Endothelial cell of umbilical vein (primary cell): ENCODE data around the gene NXT1. TPM values are rescaled to one million over a fixed set of nuclear protein-coding genes. Genes with fewer than 3 reads are reported as not detected.

Source experiments
- BruUV-seq: library from RNA; stranded (reverse); fragments of 400-500 nt; replicated peaks from 2 replicates; lab custom pipeline; 2021; lab: Mats Ljungman, UMichigan
- CTCF ChIA-PET: fragments of 300-600, 350-600 bp; sonication (Branson Sonifier 250); formaldehyde crosslinking; loops from one replicate; lab custom pipeline; 2021; ENCODE audit warnings: antibody characterized with exemption, inconsistent platforms; lab: Charles Lee
- POLR2A ChIA-PET: fragments of 300-600, 350-600 bp; sonication (Branson Sonifier 250); formaldehyde crosslinking; loops from one replicate; lab custom pipeline; 2021; ENCODE audit warnings: antibody characterized with exemption, inconsistent platforms; lab: Charles Lee
- DNase-seq: peaks from one replicate; pipeline ENCODE4 v3.0.0-alpha.2; 2011; ENCODE audit warnings: low read depth, low spot score
- FAIRE-seq: peaks from 2 replicates; lab custom pipeline; 2011; peaks lifted over from hg19 to GRCh38; lab: Jason Lieb, UNC
- H2AFZ ChIP-seq: 2 replicates; pipeline ENCODE4 v1.6.0; 2012; ENCODE audit warnings: low read depth, low read length, control low read depth, inconsistent platforms
- H3K27ac ChIP-seq: 2 replicates; pipeline ENCODE4 v1.5.1; 2011; ENCODE audit warnings: low read depth, mild to moderate bottlenecking, control low read depth, low read length, moderate library complexity; ENCODE audit not compliant: insufficient read depth
- H3K27me3 ChIP-seq, 2 experiments: 2 replicates each; pipeline versions ENCODE4 v1.6.0 to v1.6.1; 2011; ENCODE audit warnings: low read length in 2 of 2, mixed read lengths in 1 of 2; ENCODE audit not compliant: control insufficient read depth in 2 of 2, insufficient read depth in 2 of 2
- H3K36me3 ChIP-seq, 2 experiments: 2 replicates in 1 of 2; 3 replicates in 1 of 2; pipeline ENCODE4 v1.5.1; 2011; ENCODE audit warnings: low read length in 2 of 2, mild to moderate bottlenecking in 1 of 2, moderate library complexity in 1 of 2; ENCODE audit not compliant: control insufficient read depth in 2 of 2, insufficient read depth in 2 of 2; ENCODE audit errors: extremely low read depth in 1 of 2
- H3K4me1 ChIP-seq: 3 replicates; pipeline ENCODE4 v1.5.1; 2011; ENCODE audit warnings: mild to moderate bottlenecking, low read length; ENCODE audit not compliant: control insufficient read depth, insufficient read depth; ENCODE audit errors: extremely low read depth
- H3K4me2 ChIP-seq: 2 replicates; pipeline ENCODE4 v1.6.1; 2011; ENCODE audit warnings: low read length, control low read depth, mixed read lengths; ENCODE audit not compliant: insufficient read depth
- H3K4me3 ChIP-seq, 3 experiments: fragments of 200-600 bp in 1 of 3; sonication (generic), shearing (Covaris generic) in 1 of 3; replicated peaks in 1 of 3; 2 replicates each; pipeline ENCODE4 v1.5.1; 2011 to 2016; ENCODE audit warnings: control low read depth in 3 of 3, low read length in 3 of 3, mild to moderate bottlenecking in 2 of 3, inconsistent platforms in 1 of 3, low read depth in 1 of 3, moderate library complexity in 1 of 3; ENCODE audit not compliant: insufficient read depth in 1 of 3
- H3K79me2 ChIP-seq: 2 replicates; pipeline ENCODE4 v1.6.0; 2012; ENCODE audit warnings: low read length, inconsistent platforms; ENCODE audit not compliant: control insufficient read depth, insufficient read depth
- H3K9ac ChIP-seq: replicated peaks from 2 replicates; pipeline ENCODE3; 2011; ENCODE audit warnings: low read length, control low read depth; ENCODE audit not compliant: insufficient read depth; ENCODE audit errors: extremely low read depth
- H3K9me1 ChIP-seq: replicated peaks from 3 replicates; pipeline ENCODE4 v1.6.0; 2011; ENCODE audit warnings: mild to moderate bottlenecking, low read length; ENCODE audit not compliant: control insufficient read depth, insufficient read depth; ENCODE audit errors: extremely low read depth
- H3K9me3 ChIP-seq: replicated peaks from 2 replicates; pipeline ENCODE4 v1.5.1; 2012; ENCODE audit warnings: low read length, inconsistent platforms; ENCODE audit not compliant: control insufficient read depth, insufficient read depth
- H4K20me1 ChIP-seq: replicated peaks from 2 replicates; pipeline ENCODE3; 2011; ENCODE audit warnings: mild to moderate bottlenecking, low read length; ENCODE audit not compliant: control insufficient read depth, insufficient read depth; ENCODE audit errors: extremely low read depth
- EZH2 ChIP-seq: IDR thresholded peaks from 2 replicates; pipeline ENCODE4 v1.6.1; 2012; ENCODE audit warnings: borderline replicate concordance, low read depth, mild to moderate bottlenecking, moderate library complexity, low read length, inconsistent platforms; ENCODE audit not compliant: severe bottlenecking
- FOS ChIP-seq: IDR thresholded peaks from 2 replicates; pipeline ENCODE4 v1.6.1; 2011; ENCODE audit warnings: mild to moderate bottlenecking, low read length, moderate library complexity, borderline replicate concordance; ENCODE audit not compliant: insufficient read depth
- GATA2 ChIP-seq: IDR thresholded peaks from 2 replicates; pipeline ENCODE4 v1.7.0; 2011; ENCODE audit warnings: low read depth, mild to moderate bottlenecking, moderate library complexity, mixed read lengths, low read length; ENCODE audit not compliant: insufficient read length, insufficient read depth
- JUN ChIP-seq: IDR thresholded peaks from 2 replicates; pipeline ENCODE4 v1.6.1; 2011; ENCODE audit warnings: borderline replicate concordance, low read depth; ENCODE audit not compliant: insufficient read length, insufficient read depth
- MYC ChIP-seq: IDR thresholded peaks from one replicate; pipeline ENCODE4 v1.6.1; 2011; ENCODE audit warnings: mild to moderate bottlenecking, low read depth, low read length
- POLR2A ChIP-seq: IDR thresholded peaks from 2 replicates; pipeline ENCODE4 v1.6.1; 2012; ENCODE audit warnings: low read depth, mild to moderate bottlenecking, control low read depth, low read length
- POLR2AphosphoS5 ChIP-seq: IDR thresholded peaks from 2 replicates; pipeline ENCODE4 v1.6.1; 2012; ENCODE audit warnings: low read depth, mild to moderate bottlenecking, control low read depth, low read length, moderate library complexity; ENCODE audit not compliant: insufficient read depth
- dilution Hi-C: fragments of 300-500 bp; cut with MboI; formaldehyde crosslinking; loops from one replicate; pipeline ENCODE4 v1.15.0; 2019; ENCODE audit warnings: low sequenced_read_pairs; ENCODE audit not compliant: extremely low pct_ligation_motif_present
- intact Hi-C: fragments of 100-400 bp; cut with micrococcal nuclease; formaldehyde crosslinking; loops from one replicate; pipeline ENCODE4 v1.10.0; 2022
- polyA plus RNA-seq, 4 experiments: library from polyadenylated mRNA; depleted of rRNA in 3 of 4; stranded (reverse) in 3 of 4; unstranded in 1 of 4; fragments of >200 nt; gene quantifications; 2 replicates each; pipeline versions ENCODE4 v1.2.1 to v1.2.3, GENCODE V29; 2011 to 2012; ENCODE audit warnings: missing spikeins in 1 of 4
- total RNA-seq: library from RNA; stranded (reverse); gene quantifications from 2 replicates; pipeline ENCODE4 v1.2.3, GENCODE V29; 2021
- TF ChIP-seq, protein P1 (sequence below), 2 donors: IDR thresholded peaks; 1 replicate in 1 of 2; 2 replicates in 1 of 2; pipeline ENCODE4 v1.5.1; 2011; ENCODE audit warnings: low read length in 2 of 2, mild to moderate bottlenecking in 2 of 2, moderate library complexity in 2 of 2, control low read depth in 1 of 2, inconsistent platforms in 1 of 2, low read depth in 1 of 2; ENCODE audit not compliant: insufficient read depth in 1 of 2; ENCODE audit errors: extremely low read depth in 1 of 2
- TF ChIP-seq, protein P2 (sequence below): IDR thresholded peaks from 2 replicates; pipeline ENCODE4 v1.6.1; 2011; ENCODE audit not compliant: insufficient read depth, insufficient read length

NXT1 gene
- total and polyA plus RNA-seq, 2 donors (not counting 3 experiments of a cell fraction or from before 2014, with no cell fraction given), result 27.1 to 39.2 TPM

DNA sequence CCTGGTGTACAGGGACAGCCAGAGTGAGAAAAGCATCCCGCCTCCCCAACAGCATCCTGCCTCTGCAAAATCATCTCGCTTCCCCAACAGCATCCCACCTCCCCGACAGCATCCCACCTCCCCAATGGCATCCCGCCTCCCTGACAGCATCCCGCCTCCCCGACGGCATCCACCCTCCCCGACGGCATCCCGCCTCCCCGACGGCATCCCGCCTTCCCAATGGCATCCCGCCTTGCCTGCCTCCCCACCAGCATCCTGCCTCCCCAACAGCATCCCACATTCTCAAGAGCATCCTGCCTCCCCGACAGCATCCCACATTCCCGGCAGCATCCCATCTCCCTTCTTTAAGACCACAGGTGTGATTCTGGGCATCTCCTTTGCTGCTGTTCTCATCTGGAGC, 46.0 kb upstream of the NXT1 start:
- H4K20me1 ChIP-seq, result no peaks in the 10 kb centered on the region
- no peaks in the 10 kb centered on the region for H3K4me1 ChIP-seq
- BruUV-seq, result no TSS peak
- DNase-seq (no peak), FAIRE-seq (no peak)
- no peak overlapping the region for H3K9ac ChIP-seq
- H3K4me2 ChIP-seq, result no peak overlapping the region
- ChIA-PET CTCF (no interaction called here), POLR2A (no interaction called here)
- H3K79me2 ChIP-seq, result no peaks in the 10 kb centered on the region
- no peaks in the 10 kb centered on the region for H3K9me3 ChIP-seq
- intact Hi-C loops (no loop called here), dilution Hi-C loops (no loop called here)
- no peaks in the 10 kb centered on the region for H3K36me3 ChIP-seq
- H3K4me3 ChIP-seq, result no peak overlapping the region
- peaks cover 0 to 2% of the 10 kb centered on the region in 2 experiments for H3K27me3 ChIP-seq
- TF ChIP-seq, protein P1, sequence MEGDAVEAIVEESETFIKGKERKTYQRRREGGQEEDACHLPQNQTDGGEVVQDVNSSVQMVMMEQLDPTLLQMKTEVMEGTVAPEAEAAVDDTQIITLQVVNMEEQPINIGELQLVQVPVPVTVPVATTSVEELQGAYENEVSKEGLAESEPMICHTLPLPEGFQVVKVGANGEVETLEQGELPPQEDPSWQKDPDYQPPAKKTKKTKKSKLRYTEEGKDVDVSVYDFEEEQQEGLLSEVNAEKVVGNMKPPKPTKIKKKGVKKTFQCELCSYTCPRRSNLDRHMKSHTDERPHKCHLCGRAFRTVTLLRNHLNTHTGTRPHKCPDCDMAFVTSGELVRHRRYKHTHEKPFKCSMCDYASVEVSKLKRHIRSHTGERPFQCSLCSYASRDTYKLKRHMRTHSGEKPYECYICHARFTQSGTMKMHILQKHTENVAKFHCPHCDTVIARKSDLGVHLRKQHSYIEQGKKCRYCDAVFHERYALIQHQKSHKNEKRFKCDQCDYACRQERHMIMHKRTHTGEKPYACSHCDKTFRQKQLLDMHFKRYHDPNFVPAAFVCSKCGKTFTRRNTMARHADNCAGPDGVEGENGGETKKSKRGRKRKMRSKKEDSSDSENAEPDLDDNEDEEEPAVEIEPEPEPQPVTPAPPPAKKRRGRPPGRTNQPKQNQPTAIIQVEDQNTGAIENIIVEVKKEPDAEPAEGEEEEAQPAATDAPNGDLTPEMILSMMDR (IDR thresholded peaks at IDR 0.05; ENCODE audit: extremely low read depth in 1 of 2, insufficient read depth in 1 of 2, low read depth in 1 of 2, low read length in 2 of 2), result no peak
- TF ChIP-seq POLR2A, result no peak
- no peak for TF ChIP-seq EZH2
- no peak for TF ChIP-seq FOS
- TF ChIP-seq, protein P2, sequence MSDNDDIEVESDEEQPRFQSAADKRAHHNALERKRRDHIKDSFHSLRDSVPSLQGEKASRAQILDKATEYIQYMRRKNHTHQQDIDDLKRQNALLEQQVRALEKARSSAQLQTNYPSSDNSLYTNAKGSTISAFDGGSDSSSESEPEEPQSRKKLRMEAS, result no peak
- no peak for TF ChIP-seq POLR2AphosphoS5
- TF ChIP-seq MYC, result no peak
- TF ChIP-seq GATA2, result no peak
- TF ChIP-seq JUN, result no peak
- no peak overlapping the region for H2AFZ ChIP-seq
- no peaks in the 10 kb centered on the region for H3K9me1 ChIP-seq
- H3K27ac ChIP-seq, result no peak overlapping the region
